Dedifferentiated amniotic fluid mesenchymal stem cell (primary cell): ENCODE results near the gene SKAP1.
A peak's percentile ranks its signal among the peaks of the same experiment; 100 is the strongest.

Experiments
- DNase-seq: peaks from one replicate; pipeline ENCODE4 v3.0.0-alpha.2; 2016; ENCODE audit errors: extremely low spot score

SKAP1 gene

DNA sequence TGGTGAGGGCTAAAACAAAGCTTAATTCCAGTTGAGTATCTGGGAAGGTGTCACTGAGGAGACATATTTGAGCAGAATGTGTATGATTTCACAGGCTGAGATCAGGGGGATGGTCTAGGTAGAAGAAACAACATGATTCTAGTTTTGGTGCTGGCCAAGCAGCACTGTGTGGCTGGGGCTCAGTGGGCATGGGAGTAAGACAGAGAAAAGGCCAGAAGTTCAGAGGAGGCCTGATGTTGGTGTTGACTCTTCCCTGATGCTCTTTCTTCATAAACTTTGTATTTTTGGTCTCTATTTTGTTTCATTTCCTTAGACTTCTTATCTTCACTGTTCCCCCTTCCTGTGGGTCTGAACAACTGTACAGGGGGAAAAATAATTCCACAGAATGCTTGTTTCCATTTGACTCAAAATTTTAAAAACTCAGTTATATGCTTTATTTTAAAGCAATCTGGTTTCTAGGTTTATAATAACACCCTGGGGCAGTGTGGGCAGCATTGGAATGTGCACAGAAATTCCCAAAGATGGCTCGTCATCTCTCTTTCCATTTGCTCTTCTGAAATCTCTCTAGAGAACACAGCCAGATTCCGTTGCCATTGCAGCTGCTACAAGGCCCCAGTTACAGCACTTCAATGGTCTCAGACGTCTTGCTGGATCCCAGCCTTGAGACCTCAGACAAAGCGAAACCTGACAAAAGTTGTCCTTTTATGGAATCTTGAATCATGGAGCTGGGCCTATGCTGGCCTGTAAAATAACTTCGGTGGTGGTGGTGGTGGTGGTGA is 254.1 kb downstream of the SKAP1 start:
- peak; percentile 85 for DNase-seq

DNA sequence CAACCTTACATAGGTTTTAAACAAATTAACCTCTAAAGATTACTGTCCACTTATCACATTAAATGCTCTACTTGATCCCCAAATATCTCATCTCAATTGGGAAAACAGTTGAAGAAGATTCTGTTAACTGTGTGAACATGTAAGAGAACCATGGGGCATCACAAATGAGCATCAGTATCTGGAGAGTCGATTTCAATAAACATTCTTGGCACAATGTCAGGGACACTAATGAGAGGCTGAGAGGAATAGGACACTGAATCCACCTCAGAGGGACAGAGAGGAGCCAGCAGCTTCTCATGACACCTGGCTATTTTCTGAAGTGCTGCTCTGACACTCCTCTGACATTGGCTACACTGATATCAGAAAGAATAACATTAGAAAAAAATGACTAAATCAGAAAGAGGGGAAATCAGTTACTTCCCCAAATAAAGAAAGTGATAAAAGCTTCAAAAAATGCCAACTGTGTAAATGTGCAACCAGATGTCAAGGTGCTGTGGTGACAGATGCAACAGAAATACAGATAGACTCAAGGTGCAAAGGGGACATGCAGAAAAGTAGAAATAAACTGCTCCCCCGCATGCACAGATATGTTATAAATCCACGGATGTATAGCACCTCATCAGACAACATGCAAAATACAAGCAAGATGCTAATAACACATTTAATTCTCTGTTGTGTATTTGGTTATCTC is 255.0 kb downstream of the SKAP1 start:
- DNase-seq: no peak

GRCh38 chr17:48173191-48173984 is 256.6 kb downstream of the SKAP1 start:
- no peak for DNase-seq

GRCh38 chr17:48169926-48170325 is 260.1 kb downstream of the SKAP1 start:
- DNase-seq: no peak

- no peak for DNase-seq
Observed at GRCh38 chr17:48163809-48164208, 266.2 kb downstream of the SKAP1 start.

DNA sequence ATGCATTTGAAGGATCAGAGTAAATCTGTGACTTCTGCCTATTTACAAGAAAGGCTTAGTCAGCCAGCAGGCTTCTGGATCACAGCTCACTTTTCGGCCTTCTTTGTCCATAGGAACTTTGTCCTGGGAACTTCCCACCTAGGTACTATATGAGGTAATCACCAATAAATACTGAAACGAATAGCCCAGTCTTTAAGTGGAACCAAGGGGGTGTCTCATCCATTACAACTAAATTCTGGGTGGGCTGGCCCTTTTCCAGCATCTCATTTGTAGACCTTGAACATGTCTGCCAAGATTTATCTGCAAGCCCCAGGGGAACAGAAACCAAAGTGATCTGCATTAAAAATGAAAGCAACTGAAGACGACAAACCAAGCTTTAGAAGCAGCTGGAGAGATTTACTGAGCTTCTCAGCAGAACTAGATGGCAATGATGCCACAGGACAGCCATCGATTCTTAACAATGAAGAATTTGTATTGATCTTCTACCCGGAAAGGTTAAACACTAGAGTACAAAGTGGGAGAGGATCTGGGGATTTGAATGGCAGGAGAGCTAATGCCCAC is 267.0 kb downstream of the SKAP1 start:
- DNase-seq: no peak

DNA sequence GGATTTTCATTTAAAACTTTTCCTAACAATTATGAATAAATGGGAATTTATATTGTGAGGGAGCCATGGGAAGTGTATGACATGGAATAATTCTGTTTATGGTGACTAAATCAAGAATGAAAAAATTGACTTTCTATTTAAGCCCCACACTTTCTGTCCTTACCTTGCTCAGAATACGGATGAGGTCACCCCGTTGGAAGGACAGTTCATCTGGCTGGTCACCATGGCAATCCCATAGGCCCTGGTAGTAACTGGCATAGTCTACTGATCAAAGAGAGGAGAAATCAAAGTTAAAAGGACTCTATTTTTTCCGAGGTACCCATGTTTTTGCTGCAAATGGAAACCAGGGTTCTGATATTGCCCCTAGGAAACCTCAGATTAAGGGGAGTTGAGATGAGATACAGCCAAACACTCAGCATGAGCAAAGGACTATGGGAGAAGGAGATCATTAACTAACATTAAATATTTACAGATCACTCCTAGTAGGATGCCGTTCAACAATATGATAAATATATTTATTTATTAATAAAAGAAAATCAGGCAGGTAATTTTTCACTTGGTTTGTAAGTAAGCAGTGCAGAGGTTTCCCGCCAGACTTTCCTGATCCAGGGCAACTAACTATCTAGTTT is 267.6 kb downstream of the SKAP1 start:
- no peak for DNase-seq

GRCh38 chr17:48161127-48161905 is 268.7 kb downstream of the SKAP1 start:
- DNase-seq: no peak

- DNase-seq: no peak
Observed at GRCh38 chr17:48160177-48161081, 269.6 kb downstream of the SKAP1 start.

DNA sequence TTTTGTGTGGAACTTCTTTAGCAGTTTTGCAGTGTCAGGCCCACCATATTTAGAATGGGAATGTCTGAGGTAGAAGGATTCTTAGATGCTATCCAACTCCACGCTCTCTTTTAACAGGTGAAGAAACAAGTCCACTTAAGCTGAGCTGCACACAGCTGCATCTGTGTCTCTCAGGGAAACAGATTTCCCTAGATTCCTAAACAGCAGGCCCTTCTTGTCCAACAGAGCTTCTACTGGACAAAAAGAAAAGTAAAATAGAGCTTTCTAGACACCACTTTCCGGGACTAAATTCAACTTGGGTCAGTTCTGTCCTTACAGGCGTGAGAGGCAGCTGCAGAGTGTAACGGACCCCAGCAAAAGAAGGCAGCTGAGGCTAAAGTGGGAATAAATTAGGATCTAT is 270.8 kb downstream of the SKAP1 start:
- DNase-seq: no peak

GRCh38 chr17:48155889-48156611 is 274.0 kb downstream of the SKAP1 start:
- no peak for DNase-seq

GRCh38 chr17:48153691-48154358 is 276.2 kb downstream of the SKAP1 start:
- peak; percentile 30 for DNase-seq

DNA sequence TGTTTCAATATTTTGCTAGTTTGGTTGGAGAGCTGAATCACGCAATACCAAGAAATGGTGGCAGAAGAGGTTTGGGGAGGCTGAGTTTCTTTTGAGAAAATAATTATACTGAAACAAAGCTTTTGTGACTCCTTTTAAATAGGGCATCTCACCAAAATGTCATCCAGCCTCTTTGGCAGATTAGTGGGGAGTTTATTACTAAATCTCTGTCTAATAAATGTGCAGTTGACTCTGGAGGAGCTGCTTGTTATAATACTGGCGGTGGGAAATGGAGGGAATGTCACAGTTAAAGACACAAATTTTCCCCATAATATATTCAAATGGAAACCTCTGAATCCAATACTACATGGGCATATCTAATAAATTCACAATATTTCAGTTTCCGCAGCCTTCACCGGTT is 277.7 kb downstream of the SKAP1 start:
- DNase-seq: no peak

GRCh38 chr17:48151220-48151619 is 278.8 kb downstream of the SKAP1 start:
- no peak for DNase-seq

DNA sequence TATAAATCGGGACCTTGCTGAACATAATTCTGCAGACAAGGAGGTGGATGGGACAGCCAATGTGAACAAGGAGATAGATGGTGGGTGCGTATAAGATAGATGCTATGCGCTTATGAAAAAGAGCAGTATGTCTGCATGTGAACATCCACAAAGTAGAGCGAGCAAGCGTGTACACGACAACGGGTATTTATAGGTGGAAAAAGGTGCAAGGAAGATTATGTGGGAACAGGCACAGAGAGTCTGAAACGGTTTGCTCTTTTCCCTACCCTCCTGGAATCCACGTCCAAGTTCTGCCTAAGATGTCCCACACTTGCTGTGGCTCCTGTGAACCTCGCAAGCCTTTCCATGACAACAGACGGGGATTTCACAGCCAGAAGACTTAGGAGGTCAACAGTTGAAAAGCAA is 279.4 kb downstream of the SKAP1 start:
- DNase-seq: no peak

DNA sequence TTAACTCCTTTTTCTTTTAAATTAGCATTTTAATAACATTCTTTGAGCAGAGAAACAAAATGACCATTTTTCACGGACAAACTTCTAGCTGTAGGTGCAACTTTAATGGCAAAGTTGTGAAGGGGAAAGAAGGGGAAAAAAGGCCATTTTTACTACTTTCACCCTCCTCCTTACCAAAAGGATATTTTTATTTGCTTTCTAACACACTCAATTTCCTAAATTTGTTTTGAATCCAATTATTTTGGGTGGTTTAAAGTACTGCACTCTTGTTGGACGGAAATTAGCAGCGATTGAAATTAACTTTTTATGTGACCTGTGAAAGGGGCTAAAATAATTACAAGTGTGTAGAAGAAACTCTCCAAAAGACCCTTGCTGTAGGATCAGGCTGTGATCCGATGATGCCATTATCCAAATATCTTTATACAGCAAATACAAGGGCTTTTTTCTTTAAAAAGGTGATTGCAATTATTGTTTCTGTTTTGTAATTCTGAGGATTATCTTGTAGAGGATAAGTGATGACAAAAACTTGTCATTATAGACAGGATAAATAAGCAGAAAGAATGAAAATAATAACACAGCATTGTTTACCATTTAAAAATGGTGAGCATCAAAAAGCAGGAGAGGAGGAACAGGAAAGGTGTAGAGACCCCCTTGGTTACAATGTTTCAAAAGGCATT is 280.1 kb downstream of the SKAP1 start:
- no peak for DNase-seq

DNA sequence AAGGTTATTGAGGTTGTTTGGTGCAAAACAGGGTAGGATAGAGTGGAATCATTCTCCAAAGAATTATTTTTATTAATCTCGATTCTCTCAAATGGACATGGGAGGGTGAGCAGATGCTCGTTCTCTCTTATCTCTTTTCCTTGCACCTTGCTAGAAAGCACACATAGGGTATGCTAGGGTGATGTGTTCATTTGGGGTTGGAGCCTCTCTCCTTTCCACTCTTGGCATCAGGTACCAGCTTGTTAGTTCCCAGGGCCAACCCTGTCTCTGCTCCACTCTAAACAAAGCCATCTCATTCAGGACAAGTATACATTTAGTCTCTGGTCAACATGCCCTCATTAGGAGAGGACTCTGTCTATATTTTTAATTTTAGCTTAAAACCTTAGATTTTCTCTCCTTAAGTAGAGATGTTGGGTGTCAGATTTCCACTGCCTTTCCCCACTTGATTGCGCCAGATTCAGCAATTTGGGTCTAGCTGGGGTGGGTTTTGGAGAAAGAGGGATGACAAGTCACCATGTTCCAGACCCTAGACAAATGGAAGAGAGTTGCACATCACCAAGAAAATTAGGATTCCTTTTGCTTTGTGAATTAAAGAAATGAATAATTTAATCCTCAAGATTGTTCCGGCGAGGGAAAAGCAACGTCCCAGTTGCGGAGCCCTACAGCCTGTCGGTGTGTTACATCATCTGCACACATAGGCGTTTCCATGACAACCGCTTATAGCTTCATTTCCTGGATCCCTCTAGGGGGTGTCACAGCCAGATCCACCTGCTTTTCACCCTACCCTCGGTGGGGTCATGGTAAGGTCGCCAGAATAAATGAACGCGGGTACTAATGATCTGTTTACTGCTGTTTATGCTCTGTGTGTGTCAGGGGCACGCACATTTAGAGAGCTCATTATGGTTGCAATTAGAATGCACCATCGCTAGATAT is 280.9 kb downstream of the SKAP1 start:
- DNase-seq: no peak
